ENCODE measurements around the gene ZBTB38.

GRCh38 chr3:141394560-141394959 is 26.3 kb downstream of the ZBTB38 start:
- no peak for TF ChIP-seq CTCF (IDR thresholded peaks at IDR 0.05)
- TF ChIP-seq POLR2AphosphoS5 (IDR thresholded peaks at IDR 0.05) = no peak
